ENCODE measurements around the gene SLC39A11. TPM values are rescaled to one million over a fixed set of nuclear protein-coding genes. Genes with fewer than 3 reads are reported as not detected.

The SLC39A11 gene
- total RNA-seq, 1 experiment from 2014 or later = 56.1 TPM

DNA sequence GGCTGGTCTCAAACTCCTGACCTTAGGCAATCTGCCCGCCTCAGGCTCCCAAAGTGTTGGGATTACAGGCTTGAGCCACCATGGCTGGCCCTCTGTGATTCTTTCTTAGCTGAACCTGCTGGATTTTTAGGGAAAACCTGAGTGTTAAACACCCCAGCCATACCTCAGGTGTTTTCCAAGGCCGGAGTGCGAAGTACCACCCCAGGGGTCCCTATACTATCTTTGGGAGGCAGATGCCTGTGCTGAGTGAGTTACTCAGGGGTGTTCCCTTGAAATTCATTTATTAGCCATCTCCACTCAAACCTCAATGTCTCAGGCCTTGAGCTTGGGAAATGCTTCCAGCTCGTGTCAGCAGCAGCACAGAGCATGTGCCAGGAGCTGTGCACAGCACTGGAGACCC is 432.7 kb downstream of the SLC39A11 start:
- Histone ChIP-seq H3K27me3 (ENCODE audit: control insufficient read depth, insufficient read depth, low read length) (no peaks in the 10 kb centered on the region), H3K27ac (ENCODE audit: low read length) (no peak overlapping the region; the same call in 1 of the 2 replicates), H3K4me3 (ENCODE audit: low read depth in 2 of 2, low read length in 2 of 2) (no peak overlapping the region), H3K36me3 (ENCODE audit: control insufficient read depth, insufficient read depth, low read length) (no peaks in the 10 kb centered on the region), H3K9me3 (ENCODE audit: control insufficient read depth, insufficient read depth, low read depth, low read length) (no peaks in the 10 kb centered on the region), H3K4me1 (ENCODE audit: control insufficient read depth, insufficient read depth, low read length) (peaks cover 36% of the 10 kb centered on the region)
- ATAC-seq (no peak), DNase-seq (ENCODE audit: low read depth, low spot score) (no peak)
- ChIA-PET POLR2A (interaction anchor here (0.7 kb wide), 1 partner anchor 22 kb away, joined by 9 read pairs; no protein-coding TSS in a partner anchor), CTCF (interaction anchor here (0.6 kb wide), 1 partner anchor 66 kb away, joined by 3 read pairs; no protein-coding TSS in a partner anchor)
- no TSS peak for BruUV-seq (replicated peaks)
- intact Hi-C loops (cut with micrococcal nuclease; ENCODE audit: unreplicated experiment) = no loop called here
- in situ Hi-C loops (cut with HindIII; ENCODE audit: low pct_unique_long_range_greater_than_20kb, low sequenced_read_pairs) = no loop called here
- no peak for TF ChIP-seq TCF7L2 (IDR thresholded peaks at IDR 0.05; ENCODE audit: low read depth, low read length)
- no peak for TF ChIP-seq POLR2AphosphoS5 (IDR thresholded peaks at IDR 0.05; ENCODE audit: low read depth, low read length)
- TF ChIP-seq, protein P1, sequence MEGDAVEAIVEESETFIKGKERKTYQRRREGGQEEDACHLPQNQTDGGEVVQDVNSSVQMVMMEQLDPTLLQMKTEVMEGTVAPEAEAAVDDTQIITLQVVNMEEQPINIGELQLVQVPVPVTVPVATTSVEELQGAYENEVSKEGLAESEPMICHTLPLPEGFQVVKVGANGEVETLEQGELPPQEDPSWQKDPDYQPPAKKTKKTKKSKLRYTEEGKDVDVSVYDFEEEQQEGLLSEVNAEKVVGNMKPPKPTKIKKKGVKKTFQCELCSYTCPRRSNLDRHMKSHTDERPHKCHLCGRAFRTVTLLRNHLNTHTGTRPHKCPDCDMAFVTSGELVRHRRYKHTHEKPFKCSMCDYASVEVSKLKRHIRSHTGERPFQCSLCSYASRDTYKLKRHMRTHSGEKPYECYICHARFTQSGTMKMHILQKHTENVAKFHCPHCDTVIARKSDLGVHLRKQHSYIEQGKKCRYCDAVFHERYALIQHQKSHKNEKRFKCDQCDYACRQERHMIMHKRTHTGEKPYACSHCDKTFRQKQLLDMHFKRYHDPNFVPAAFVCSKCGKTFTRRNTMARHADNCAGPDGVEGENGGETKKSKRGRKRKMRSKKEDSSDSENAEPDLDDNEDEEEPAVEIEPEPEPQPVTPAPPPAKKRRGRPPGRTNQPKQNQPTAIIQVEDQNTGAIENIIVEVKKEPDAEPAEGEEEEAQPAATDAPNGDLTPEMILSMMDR (IDR thresholded peaks at IDR 0.05) = no peak
- TF ChIP-seq, protein P2, sequence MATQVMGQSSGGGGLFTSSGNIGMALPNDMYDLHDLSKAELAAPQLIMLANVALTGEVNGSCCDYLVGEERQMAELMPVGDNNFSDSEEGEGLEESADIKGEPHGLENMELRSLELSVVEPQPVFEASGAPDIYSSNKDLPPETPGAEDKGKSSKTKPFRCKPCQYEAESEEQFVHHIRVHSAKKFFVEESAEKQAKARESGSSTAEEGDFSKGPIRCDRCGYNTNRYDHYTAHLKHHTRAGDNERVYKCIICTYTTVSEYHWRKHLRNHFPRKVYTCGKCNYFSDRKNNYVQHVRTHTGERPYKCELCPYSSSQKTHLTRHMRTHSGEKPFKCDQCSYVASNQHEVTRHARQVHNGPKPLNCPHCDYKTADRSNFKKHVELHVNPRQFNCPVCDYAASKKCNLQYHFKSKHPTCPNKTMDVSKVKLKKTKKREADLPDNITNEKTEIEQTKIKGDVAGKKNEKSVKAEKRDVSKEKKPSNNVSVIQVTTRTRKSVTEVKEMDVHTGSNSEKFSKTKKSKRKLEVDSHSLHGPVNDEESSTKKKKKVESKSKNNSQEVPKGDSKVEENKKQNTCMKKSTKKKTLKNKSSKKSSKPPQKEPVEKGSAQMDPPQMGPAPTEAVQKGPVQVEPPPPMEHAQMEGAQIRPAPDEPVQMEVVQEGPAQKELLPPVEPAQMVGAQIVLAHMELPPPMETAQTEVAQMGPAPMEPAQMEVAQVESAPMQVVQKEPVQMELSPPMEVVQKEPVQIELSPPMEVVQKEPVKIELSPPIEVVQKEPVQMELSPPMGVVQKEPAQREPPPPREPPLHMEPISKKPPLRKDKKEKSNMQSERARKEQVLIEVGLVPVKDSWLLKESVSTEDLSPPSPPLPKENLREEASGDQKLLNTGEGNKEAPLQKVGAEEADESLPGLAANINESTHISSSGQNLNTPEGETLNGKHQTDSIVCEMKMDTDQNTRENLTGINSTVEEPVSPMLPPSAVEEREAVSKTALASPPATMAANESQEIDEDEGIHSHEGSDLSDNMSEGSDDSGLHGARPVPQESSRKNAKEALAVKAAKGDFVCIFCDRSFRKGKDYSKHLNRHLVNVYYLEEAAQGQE (IDR thresholded peaks at IDR 0.05; ENCODE audit: insufficient read depth in 1 of 2, low read depth in 2 of 2, low read length in 1 of 2) = no peak
- no peak for TF ChIP-seq SIN3A (IDR thresholded peaks at IDR 0.05; ENCODE audit: borderline replicate concordance, insufficient read depth, low read depth, low read length)

DNA sequence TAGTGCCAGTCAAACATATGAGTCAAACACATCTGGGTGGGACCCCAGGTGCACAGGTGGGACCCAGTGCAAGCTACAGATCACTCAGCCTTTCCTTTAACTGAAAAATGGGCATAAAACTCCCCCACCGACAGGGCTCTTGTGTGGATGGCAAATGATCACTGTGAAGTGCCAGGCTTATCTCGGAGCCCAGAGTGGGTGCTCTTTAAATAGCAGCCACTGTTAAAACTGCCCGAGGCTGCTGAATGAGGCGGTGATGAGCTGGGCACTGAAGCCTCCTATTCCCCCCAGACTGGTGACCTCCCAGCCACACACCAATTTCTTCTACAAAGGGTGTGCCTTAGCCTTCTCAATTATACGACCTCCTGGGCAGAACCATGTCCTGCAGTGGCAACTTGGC is 433.8 kb downstream of the SLC39A11 start:
- Histone ChIP-seq H3K36me3 (ENCODE audit: control insufficient read depth, insufficient read depth, low read length) (no peaks in the 10 kb centered on the region), H3K27ac (ENCODE audit: low read length) (peak overlapping the region; percentile 30), H3K4me3 (ENCODE audit: low read depth in 2 of 2, low read length in 2 of 2) (no peak overlapping the region), H3K9me3 (ENCODE audit: control insufficient read depth, insufficient read depth, low read depth, low read length) (no peaks in the 10 kb centered on the region), H3K4me1 (ENCODE audit: control insufficient read depth, insufficient read depth, low read length) (peaks cover 36% of the 10 kb centered on the region), H3K27me3 (ENCODE audit: control insufficient read depth, insufficient read depth, low read length) (no peaks in the 10 kb centered on the region)
- TF ChIP-seq, protein P2 (IDR thresholded peaks at IDR 0.05; ENCODE audit: insufficient read depth in 1 of 2, low read depth in 2 of 2, low read length in 1 of 2) = no peak
- TF ChIP-seq, protein P1 (IDR thresholded peaks at IDR 0.05) = no peak
- TF ChIP-seq TCF7L2 (IDR thresholded peaks at IDR 0.05; ENCODE audit: low read depth, low read length) (no peak), POLR2AphosphoS5 (IDR thresholded peaks at IDR 0.05; ENCODE audit: low read depth, low read length) (no peak), SIN3A (IDR thresholded peaks at IDR 0.05; ENCODE audit: borderline replicate concordance, insufficient read depth, low read depth, low read length) (no peak)
- in situ Hi-C loops (cut with HindIII; ENCODE audit: low pct_unique_long_range_greater_than_20kb, low sequenced_read_pairs) = no loop called here
- intact Hi-C loops (cut with micrococcal nuclease; ENCODE audit: unreplicated experiment) = no loop called here
- POLR2A ChIA-PET = no interaction called here
- DNase-seq (ENCODE audit: low read depth, low spot score) (no peak), ATAC-seq (peak; percentile 25; the same call in 1 of the 2 replicates)
- CTCF ChIA-PET = interaction anchor here (0.7 kb wide), 1 partner anchor 684 kb away, joined by 6 read pairs; no protein-coding TSS in a partner anchor
- BruUV-seq (replicated peaks) = no TSS peak

Measured in Panc1 (cell line).